Testis (tissue), 2 donors: ENCODE measurements around the gene AGPAT2.

Experiments
- POLR2A ChIP-seq: fragments of 450-650 bp; IDR thresholded peaks from one replicate; pipeline ENCODE4 v1.6.1; 2017; ENCODE audit warnings: antibody characterized with exemption, mild to moderate bottlenecking, moderate library complexity
- TF ChIP-seq, protein P1 (sequence below), 3 experiments: fragments of 450-650 bp in 2 of 3; fragments of 200-600 bp in 1 of 3; sonication (generic) in 1 of 3; IDR thresholded peaks; one replicate each; pipeline ENCODE4 v1.5.1; 2016 to 2019; ENCODE audit warnings: antibody characterized with exemption in 3 of 3, mild to moderate bottlenecking in 2 of 3, moderate library complexity in 1 of 3

DNA sequence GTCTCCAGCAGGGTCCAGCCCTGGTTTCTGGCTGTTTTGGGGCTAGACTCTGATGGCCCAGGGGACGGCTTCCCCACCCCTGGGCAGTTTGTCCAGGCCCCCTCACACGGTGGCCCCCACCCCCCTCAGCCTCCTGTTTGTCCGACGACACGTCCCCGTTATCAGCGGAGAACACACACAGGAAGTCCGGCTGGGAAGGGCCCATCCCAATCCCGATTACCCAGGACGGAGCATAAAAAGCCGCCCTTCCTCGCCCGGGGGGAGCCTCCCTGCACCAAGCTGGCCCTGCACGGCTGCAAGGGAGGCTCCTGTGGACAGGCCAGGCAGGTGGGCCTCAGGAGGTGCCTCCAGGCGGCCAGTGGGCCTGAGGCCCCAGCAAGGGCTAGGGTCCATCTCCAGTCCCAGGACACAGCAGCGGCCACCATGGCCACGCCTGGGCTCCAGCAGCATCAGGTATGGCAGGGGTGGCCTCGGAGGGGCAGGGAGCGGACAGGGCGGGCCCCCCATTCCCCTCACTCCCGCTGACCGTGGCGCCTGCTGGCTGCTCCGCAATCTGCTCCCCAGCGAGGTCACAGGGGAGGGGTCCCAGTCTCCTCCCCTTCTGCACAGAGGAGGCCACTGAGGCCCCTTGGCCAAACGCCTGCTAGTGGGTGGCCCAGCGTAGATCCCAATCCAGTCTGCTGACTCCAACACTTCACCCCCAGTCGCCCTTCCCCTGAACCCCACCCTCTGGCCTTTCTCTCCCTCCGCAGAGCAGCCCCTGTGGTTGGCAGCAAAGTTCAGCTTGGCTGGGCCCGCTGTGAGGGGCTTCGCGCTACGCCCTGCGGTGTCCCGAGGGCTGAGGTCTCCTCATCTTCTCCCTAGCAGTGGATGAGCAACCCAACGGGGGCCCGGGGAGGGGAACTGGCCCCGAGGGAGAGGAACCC, 24.3 kb downstream of the AGPAT2 start, which contains the start of gene EGFL7:
- no peak for TF ChIP-seq POLR2A
- TF ChIP-seq, protein P1, sequence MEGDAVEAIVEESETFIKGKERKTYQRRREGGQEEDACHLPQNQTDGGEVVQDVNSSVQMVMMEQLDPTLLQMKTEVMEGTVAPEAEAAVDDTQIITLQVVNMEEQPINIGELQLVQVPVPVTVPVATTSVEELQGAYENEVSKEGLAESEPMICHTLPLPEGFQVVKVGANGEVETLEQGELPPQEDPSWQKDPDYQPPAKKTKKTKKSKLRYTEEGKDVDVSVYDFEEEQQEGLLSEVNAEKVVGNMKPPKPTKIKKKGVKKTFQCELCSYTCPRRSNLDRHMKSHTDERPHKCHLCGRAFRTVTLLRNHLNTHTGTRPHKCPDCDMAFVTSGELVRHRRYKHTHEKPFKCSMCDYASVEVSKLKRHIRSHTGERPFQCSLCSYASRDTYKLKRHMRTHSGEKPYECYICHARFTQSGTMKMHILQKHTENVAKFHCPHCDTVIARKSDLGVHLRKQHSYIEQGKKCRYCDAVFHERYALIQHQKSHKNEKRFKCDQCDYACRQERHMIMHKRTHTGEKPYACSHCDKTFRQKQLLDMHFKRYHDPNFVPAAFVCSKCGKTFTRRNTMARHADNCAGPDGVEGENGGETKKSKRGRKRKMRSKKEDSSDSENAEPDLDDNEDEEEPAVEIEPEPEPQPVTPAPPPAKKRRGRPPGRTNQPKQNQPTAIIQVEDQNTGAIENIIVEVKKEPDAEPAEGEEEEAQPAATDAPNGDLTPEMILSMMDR (IDR thresholded peaks at IDR 0.05) = no peak
